B cell (primary cell): ENCODE measurements around the gene ANKRD9. TPM values are rescaled to one million over a fixed set of nuclear protein-coding genes. Genes with fewer than 3 reads are reported as not detected.
A peak's percentile ranks its signal among the peaks of the same experiment; 100 is the strongest.

ENCODE experiments used
- ATAC-seq: fragments of 200-7000 bp; cut with Tn5 transposase; one replicate; pipeline ENCODE4 v1.10.0; 2021; ENCODE audit warnings: low read depth, mild to moderate bottlenecking, moderate number of reproducible peaks, moderate library complexity
- CTCF ChIA-PET: fragments of 350-600 bp; sonication (Branson Sonifier 250); formaldehyde crosslinking; loops from one replicate; lab custom pipeline; 2021; ENCODE audit warnings: antibody characterized with exemption, inconsistent platforms; lab: Charles Lee
- POLR2A ChIA-PET: fragments of 350-600 bp; sonication (Branson Sonifier 250); formaldehyde crosslinking; loops from one replicate; lab custom pipeline; 2021; ENCODE audit warnings: antibody characterized with exemption; lab: Charles Lee
- DNase-seq: peaks from one replicate; pipeline ENCODE4 v3.0.0; 2013
- H2AFZ ChIP-seq: 2 replicates; pipeline ENCODE4 v1.6.1; 2012; ENCODE audit warnings: mild to moderate bottlenecking, low read depth, low read length; ENCODE audit not compliant: insufficient read depth, poor library complexity, severe bottlenecking
- H3K27ac ChIP-seq, 2 donors: 1 replicate in 1 of 2; 2 replicates in 1 of 2; pipeline ENCODE4 v1.5.1; 2012 to 2013; ENCODE audit warnings: low read length in 2 of 2, mild to moderate bottlenecking in 2 of 2, moderate library complexity in 1 of 2
- H3K27me3 ChIP-seq, 4 experiments: fragments of 200-600 bp in 1 of 4; sonication (generic) in 1 of 4; replicated peaks in 1 of 4; 1 replicate in 2 of 4; 2 replicates in 2 of 4; pipeline versions ENCODE4 v1.6.1 to v1.7.0; 2013 to 2016; ENCODE audit warnings: low read length in 3 of 4, mild to moderate bottlenecking in 2 of 4, mixed read lengths in 1 of 4, moderate library complexity in 1 of 4; ENCODE audit not compliant: insufficient read depth in 4 of 4, control insufficient read depth in 3 of 4; ENCODE audit errors: control extremely low read depth in 1 of 4
- H3K36me3 ChIP-seq, 2 experiments: replicated peaks in 1 of 2; 1 replicate in 1 of 2; 2 replicates in 1 of 2; pipeline versions ENCODE4 v1.6.1 to v1.7.1; 2013; ENCODE audit warnings: low read length in 1 of 2; ENCODE audit not compliant: insufficient read depth in 2 of 2, control insufficient read depth in 1 of 2; ENCODE audit errors: control extremely low read depth in 1 of 2, extremely low read depth in 1 of 2
- H3K4me1 ChIP-seq, 2 donors: fragments of 200-600 bp in 1 of 2; sonication (generic) in 1 of 2; 1 replicate in 1 of 2; 2 replicates in 1 of 2; pipeline versions ENCODE4 v1.5.1 to v1.6.1; 2013 to 2017; ENCODE audit warnings: low read length in 2 of 2; ENCODE audit not compliant: control insufficient read depth in 2 of 2, insufficient read depth in 2 of 2
- H3K4me2 ChIP-seq: replicated peaks from 2 replicates; pipeline ENCODE3; 2012; ENCODE audit warnings: mild to moderate bottlenecking, low read depth, low read length; ENCODE audit not compliant: poor library complexity, severe bottlenecking
- H3K4me3 ChIP-seq, 5 experiments: fragments of 200-600 bp in 1 of 5; sonication (generic) in 1 of 5; 1 replicate in 3 of 5; 2 replicates in 2 of 5; pipeline versions ENCODE4 v1.5.1 to v1.7.0; 2011 to 2016; ENCODE audit warnings: low read length in 4 of 5, mild to moderate bottlenecking in 4 of 5, low read depth in 2 of 5, control low read depth in 1 of 5, moderate library complexity in 1 of 5; ENCODE audit not compliant: insufficient read depth in 1 of 5; ENCODE audit errors: control extremely low read depth in 1 of 5, extremely low read depth in 1 of 5
- H3K79me2 ChIP-seq: fragments of 200-600 bp; sonication (generic); one replicate; pipeline ENCODE4 v1.6.0; 2016; ENCODE audit warnings: low read length; ENCODE audit not compliant: control insufficient read depth, insufficient read depth
- H3K9ac ChIP-seq: fragments of 200-600 bp; sonication (generic); 2 replicates; pipeline ENCODE4 v1.6.1; 2017; ENCODE audit warnings: mild to moderate bottlenecking, low read length, moderate library complexity
- H3K9me3 ChIP-seq, 3 donors: one replicate each; pipeline versions ENCODE4 v1.6.1 to v1.7.1; 2013; ENCODE audit warnings: low read length in 2 of 3; ENCODE audit not compliant: control insufficient read depth in 2 of 3, insufficient read depth in 1 of 3; ENCODE audit errors: control extremely low read depth in 1 of 3
- H4K20me1 ChIP-seq: 2 replicates; pipeline ENCODE4 v1.6.0; 2012; ENCODE audit warnings: mild to moderate bottlenecking, low read length; ENCODE audit not compliant: insufficient read depth, control insufficient read depth, poor library complexity, severe bottlenecking
- H3K27ac Mint-ChIP-seq: one replicate; pipeline ENCODE4 v1.8.0; 2021; ENCODE audit warnings: mixed read lengths
- H3K27me3 Mint-ChIP-seq: one replicate; pipeline ENCODE4 v1.8.0; 2021; ENCODE audit warnings: mixed read lengths
- H3K4me1 Mint-ChIP-seq: one replicate; pipeline ENCODE4 v1.8.0; 2021; ENCODE audit warnings: mixed read lengths
- H3K4me3 Mint-ChIP-seq: one replicate; pipeline ENCODE4 v1.8.0; 2021; ENCODE audit warnings: mixed read lengths
- H3K9me3 Mint-ChIP-seq: one replicate; pipeline ENCODE4 v1.8.0; 2022; ENCODE audit warnings: mixed read lengths; ENCODE audit not compliant: insufficient read depth
- EZH2 ChIP-seq: IDR thresholded peaks from 2 replicates; pipeline ENCODE4 v1.6.1; 2012; ENCODE audit warnings: borderline replicate concordance, low read depth, mild to moderate bottlenecking, moderate library complexity, low read length; ENCODE audit not compliant: insufficient read depth, poor library complexity, severe bottlenecking
- WGBS: methylation state at CpG from one replicate; pipeline ENCODE4 v1.1.5; 2013; ENCODE audit warnings: missing lambda C conversion rate; ENCODE audit not compliant: insufficient coverage; 5-methylcytosine and 5-hydroxymethylcytosine counted together
- intact Hi-C: fragments of 100-400 bp; cut with micrococcal nuclease; formaldehyde crosslinking; loops from one replicate; pipeline ENCODE4 v1.10.0; 2022
- polyA plus RNA-seq: library from polyadenylated mRNA; depleted of rRNA; stranded (reverse); fragments of >200 nt; gene quantifications from 2 replicates; pipeline ENCODE4 v1.2.3, GENCODE V29; 2012
- total RNA-seq, 2 donors: library from RNA; stranded (reverse); fragments of 120-200 nt in 1 of 2; gene quantifications; 1 replicate in 1 of 2; 2 replicates in 1 of 2; pipeline versions ENCODE4 v1.2.3 to v1.2.4, GENCODE V29; 2013 to 2022
- TF ChIP-seq, protein P1 (sequence below): fragments of 200-600 bp; IDR thresholded peaks from one replicate; pipeline ENCODE4 v1.8.0; 2022; ENCODE audit warnings: antibody characterized with exemption, mild to moderate bottlenecking

ANKRD9 gene
- total and polyA plus RNA-seq, 2 donors (not counting 1 experiment from before 2014, with no cell fraction given): 1.4 to 1.5 TPM

DNA sequence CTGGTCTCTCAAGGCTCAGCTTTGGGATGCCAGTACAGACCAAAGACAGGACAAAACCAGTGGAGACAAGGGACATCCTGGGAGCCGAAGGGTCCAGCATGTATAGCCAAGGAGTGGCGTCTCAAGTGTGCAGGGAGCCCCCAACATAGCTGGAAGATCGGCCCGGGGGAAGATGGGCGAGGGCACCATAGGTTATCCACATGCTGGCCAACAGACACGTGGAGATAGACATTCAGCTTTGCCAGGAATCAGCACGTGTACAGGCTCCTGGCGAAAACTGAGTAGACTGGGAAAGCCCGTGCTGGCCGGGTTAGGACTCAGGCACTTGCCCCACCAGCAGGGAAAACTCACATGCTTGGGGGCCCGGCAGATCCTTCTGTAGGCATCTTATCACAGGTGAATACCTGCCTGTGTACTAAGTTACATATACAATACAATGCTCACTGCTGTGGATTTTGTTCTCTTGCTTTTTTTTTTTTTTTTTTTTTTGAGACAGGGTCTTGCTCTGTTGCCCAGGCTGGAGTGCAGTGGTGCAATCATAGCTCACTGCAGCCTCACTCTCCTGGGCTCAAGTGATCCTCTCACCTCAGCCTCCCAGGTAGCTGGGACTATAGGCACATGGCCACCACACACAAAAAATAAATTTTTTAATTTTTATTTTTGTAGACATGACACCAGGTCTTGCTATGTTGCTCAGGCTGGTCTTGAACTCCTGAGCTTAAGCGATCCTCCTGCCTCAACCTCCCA lies 5.6 kb upstream of the ANKRD9 start:
- no peaks in the 10 kb centered on the region for H3K79me2 ChIP-seq
- ChIA-PET POLR2A (interaction anchor here (0.6 to 0.7 kb wide), 2 partner anchors 50 to 300 kb away, joined by 6 to 7 read pairs; no protein-coding TSS in a partner anchor), CTCF (interaction anchor here (0.6 to 7.3 kb wide), 10 partner anchors 9 to 512 kb away, joined by 3 to 118 read pairs (median 4); no protein-coding TSS in a partner anchor)
- H3K9me3 Mint-ChIP-seq: no peaks in the 10 kb centered on the region
- peaks cover 25 to 26% of the 10 kb centered on the region in 2 donors for H3K4me1 ChIP-seq
- no peaks in the 10 kb centered on the region for H4K20me1 ChIP-seq
- no peak overlapping the region for H3K27ac Mint-ChIP-seq
- TF ChIP-seq EZH2: no peak
- TF ChIP-seq, protein P1, sequence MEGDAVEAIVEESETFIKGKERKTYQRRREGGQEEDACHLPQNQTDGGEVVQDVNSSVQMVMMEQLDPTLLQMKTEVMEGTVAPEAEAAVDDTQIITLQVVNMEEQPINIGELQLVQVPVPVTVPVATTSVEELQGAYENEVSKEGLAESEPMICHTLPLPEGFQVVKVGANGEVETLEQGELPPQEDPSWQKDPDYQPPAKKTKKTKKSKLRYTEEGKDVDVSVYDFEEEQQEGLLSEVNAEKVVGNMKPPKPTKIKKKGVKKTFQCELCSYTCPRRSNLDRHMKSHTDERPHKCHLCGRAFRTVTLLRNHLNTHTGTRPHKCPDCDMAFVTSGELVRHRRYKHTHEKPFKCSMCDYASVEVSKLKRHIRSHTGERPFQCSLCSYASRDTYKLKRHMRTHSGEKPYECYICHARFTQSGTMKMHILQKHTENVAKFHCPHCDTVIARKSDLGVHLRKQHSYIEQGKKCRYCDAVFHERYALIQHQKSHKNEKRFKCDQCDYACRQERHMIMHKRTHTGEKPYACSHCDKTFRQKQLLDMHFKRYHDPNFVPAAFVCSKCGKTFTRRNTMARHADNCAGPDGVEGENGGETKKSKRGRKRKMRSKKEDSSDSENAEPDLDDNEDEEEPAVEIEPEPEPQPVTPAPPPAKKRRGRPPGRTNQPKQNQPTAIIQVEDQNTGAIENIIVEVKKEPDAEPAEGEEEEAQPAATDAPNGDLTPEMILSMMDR: no peak
- H3K36me3 ChIP-seq: no peaks in the 10 kb centered on the region
- H3K9ac ChIP-seq: no peak overlapping the region
- peaks cover 0 to 30% (median 3%) of the 10 kb centered on the region in 4 experiments for H3K27me3 ChIP-seq
- H2AFZ ChIP-seq: no peak overlapping the region
- 88% methylated on average over 10 of the region's 12 CpGs for WGBS
- peaks cover 18% of the 10 kb centered on the region for H3K4me1 Mint-ChIP-seq
- peaks cover 0 to 7% (median 0%) of the 10 kb centered on the region in 3 donors for H3K9me3 ChIP-seq
- no peak for ATAC-seq
- H3K4me3 ChIP-seq: no peak overlapping the region
- H3K27ac ChIP-seq: no peak overlapping the region
- no peak overlapping the region for H3K4me2 ChIP-seq
- no peak for DNase-seq
- intact Hi-C loops: loop anchor here (5.0 kb wide), 1 partner anchor 553 kb away; the partner anchor contains the start of gene DYNC1H1
- peaks cover 15% of the 10 kb centered on the region for H3K27me3 Mint-ChIP-seq
- peak overlapping the region; percentile 7 for H3K4me3 Mint-ChIP-seq
